Right atrium auricular region (tissue), 2 donors: ENCODE results near the gene ANO7. TPM values are rescaled to one million over a fixed set of nuclear protein-coding genes. Genes with fewer than 3 reads are reported as not detected.

Source experiments
- DNase-seq: peaks from one replicate; pipeline ENCODE4 v3.0.0-alpha.2; 2019; ENCODE audit warnings: low spot score
- H3K27ac ChIP-seq, 2 donors: fragments of 200-600 bp; sonication (generic); 1 replicate in 1 of 2; 2 replicates in 1 of 2; pipeline ENCODE4 v1.5.1; 2016 to 2019
- H3K27me3 ChIP-seq, 2 donors: fragments of 200-600 bp; sonication (generic); one replicate each; pipeline versions ENCODE4 v1.5.1 to v1.6.0; 2017 to 2019
- H3K36me3 ChIP-seq: fragments of 200-600 bp; sonication (generic); one replicate; pipeline ENCODE4 v1.5.1; 2016
- H3K4me1 ChIP-seq, 2 donors: fragments of 200-600 bp; sonication (generic); one replicate each; pipeline versions ENCODE4 v1.5.1 to v1.6.0; 2017 to 2019
- H3K4me3 ChIP-seq, 2 donors: fragments of 200-600 bp; sonication (generic); 1 replicate in 1 of 2; 2 replicates in 1 of 2; pipeline ENCODE4 v1.5.1; 2017 to 2019; ENCODE audit warnings: mild to moderate bottlenecking in 1 of 2, moderate library complexity in 1 of 2
- H3K9me3 ChIP-seq, 2 donors: fragments of 200-600 bp; sonication (generic); one replicate each; pipeline ENCODE4 v1.5.1; 2019
- CTCF ChIP-seq, 2 donors: fragments of 200-600 bp; sonication (generic); IDR thresholded peaks; one replicate each; pipeline ENCODE4 v1.5.1; 2019; ENCODE audit warnings: antibody characterized with exemption in 2 of 2
- total RNA-seq, 2 donors: library from RNA; depleted of rRNA; stranded (reverse); fragments of >200 nt; gene quantifications; one replicate each; pipeline ENCODE4 v1.1.0, GENCODE V29; 2016

The ANO7 gene
- total RNA-seq, 2 donors from 2014 or later = 1.1 to 1.3 TPM

DNA sequence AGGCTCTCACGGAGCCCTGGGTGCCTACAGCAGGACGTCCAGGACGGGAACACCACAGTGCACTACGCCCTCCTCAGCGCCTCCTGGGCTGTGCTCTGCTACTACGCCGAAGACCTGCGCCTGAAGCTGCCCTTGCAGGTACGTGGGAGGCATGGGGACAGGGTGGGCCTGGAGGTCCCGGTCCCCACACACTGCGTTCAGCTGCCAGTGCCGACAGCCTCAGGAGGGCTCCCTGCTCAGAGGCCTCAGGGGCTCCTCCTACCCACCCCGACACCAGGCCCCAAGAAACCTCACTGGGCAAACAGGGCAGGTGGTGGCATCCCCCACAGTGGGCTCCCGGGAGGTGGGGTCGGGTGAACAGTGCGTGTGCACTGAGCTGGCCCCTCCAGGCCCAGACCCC is 10.8 kb downstream of the ANO7 start:
- Histone ChIP-seq H3K9me3 (no peaks in the 10 kb centered on the region), H3K4me3 (no peak overlapping the region), H3K27ac (no peak overlapping the region), H3K27me3 (no peaks in the 10 kb centered on the region), H3K4me1 (no peaks in the 10 kb centered on the region), H3K36me3 (no peaks in the 10 kb centered on the region)
- TF ChIP-seq CTCF (IDR thresholded peaks at IDR 0.05) = no peak
- DNase-seq = no peak

DNA sequence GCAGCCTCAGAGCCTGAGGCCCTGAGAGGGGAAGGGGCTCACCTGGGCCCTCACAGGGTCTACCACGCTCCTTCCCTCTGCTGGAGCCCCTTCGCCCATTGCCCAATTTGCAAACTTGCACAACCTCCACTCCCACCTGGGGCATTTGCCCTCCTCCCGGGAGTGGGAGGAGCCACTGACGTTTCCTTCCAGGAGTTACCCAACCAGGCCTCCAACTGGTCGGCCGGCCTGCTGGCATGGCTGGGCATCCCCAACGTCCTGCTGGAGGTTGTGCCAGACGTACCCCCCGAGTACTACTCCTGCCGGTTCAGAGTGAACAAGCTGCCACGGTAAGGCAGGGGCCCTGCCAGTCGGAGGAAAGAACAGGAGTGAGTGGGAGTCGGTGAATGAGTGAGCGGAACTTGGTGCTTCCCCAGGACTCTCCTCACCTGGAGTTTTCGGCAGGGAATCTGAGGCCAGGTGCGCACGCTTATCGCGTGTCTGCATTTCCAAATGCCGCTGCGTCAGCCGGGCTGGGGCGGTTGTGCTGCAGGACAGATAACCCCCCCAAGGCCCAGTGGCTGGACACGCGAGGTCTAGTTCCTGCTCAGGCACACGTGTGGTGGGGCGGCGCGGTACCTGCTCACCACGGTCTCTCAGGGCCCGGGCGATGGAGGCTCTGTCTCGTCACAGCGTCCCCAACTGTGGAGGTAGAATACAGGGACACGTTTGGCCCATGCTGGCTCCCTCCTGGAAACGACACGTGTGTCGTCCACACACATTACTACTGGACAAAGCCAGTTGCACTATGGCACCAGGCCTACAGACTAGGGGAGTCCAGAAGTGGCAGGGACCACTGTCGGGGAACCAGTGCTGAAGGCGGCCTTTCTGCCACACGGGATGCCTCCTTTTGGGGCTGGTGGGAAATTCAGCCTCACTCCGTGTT is 11.7 kb downstream of the ANO7 start:
- TF ChIP-seq CTCF (IDR thresholded peaks at IDR 0.05) = no peak
- Histone ChIP-seq H3K4me1 (no peaks in the 10 kb centered on the region), H3K27ac (no peak overlapping the region), H3K36me3 (no peaks in the 10 kb centered on the region), H3K27me3 (no peaks in the 10 kb centered on the region), H3K9me3 (no peaks in the 10 kb centered on the region), H3K4me3 (no peak overlapping the region)
- no peak for DNase-seq

DNA sequence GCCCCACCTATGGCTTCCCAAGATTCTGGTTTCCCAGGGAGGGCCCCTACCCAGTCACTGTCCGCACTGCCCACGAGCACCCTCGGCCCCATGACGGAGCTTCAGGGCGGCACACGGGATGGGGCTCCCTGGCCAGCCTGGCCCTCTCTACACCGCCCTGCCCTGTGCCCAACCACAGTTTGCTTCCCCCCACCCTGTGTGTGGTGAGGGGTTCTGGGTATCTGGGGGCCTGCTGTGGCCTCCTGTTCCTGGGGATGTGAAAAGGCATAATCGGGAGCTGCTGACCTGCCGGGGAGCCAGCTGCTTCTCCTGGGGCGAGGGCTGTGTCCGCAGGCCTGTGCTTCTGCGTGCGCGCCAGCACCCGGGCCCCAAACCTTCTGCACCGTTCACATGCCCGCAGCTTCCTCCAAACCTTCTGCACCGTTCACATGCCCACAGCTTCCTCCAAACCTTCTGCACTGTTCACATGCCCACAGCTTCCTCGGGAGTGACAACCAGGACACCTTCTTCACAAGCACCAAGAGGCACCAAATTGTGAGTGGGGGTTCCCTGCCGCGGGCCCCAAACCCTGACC is 12.4 kb downstream of the ANO7 start:
- no peak for DNase-seq
- Histone ChIP-seq H3K27ac (no peak overlapping the region), H3K4me1 (no peaks in the 10 kb centered on the region), H3K9me3 (no peaks in the 10 kb centered on the region), H3K36me3 (no peaks in the 10 kb centered on the region), H3K27me3 (no peaks in the 10 kb centered on the region), H3K4me3 (no peak overlapping the region)
- no peak for TF ChIP-seq CTCF (IDR thresholded peaks at IDR 0.05)

DNA sequence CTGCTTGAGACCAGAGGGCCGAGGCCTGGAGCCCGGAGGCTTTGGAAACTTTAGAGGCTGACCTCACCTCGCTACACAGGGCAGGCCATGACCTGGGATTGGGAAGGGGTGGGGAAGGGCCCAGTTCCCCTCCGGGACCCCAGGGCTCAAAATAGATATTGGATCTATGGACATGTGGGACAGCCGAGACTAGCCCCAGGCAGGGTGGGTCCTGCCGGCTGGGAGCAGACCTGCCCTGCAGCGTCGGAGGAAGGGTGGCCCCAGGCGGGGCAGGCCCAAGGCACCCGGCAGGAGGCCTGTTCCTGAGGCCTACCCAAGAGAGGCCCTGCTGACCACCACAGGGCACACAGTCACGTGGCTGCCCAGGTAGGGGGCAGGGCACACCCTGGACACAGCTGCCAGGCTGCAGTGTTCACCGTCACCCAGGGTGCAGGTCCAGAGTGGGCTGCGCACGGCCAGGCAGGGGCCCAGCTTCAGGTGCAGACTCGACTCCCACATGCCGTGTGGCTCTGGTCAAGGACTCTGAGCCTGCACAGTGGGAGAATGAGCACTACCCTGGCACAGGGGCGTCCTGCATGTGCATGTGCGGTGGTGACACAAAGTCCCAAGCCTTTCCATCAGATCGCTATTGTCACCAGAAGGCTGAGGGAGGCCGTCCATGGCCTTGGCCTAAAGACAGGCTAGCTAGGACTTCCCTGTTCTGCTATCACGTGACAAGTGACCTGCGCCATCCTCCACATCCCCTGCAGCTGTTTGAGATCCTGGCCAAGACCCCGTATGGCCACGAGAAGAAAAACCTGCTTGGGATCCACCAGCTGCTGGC is 13.2 kb downstream of the ANO7 start:
- H3K27ac ChIP-seq = no peak overlapping the region
- no peaks in the 10 kb centered on the region for H3K4me1 ChIP-seq
- H3K27me3 ChIP-seq = no peaks in the 10 kb centered on the region
- no peak for TF ChIP-seq CTCF (IDR thresholded peaks at IDR 0.05)
- no peak overlapping the region for H3K4me3 ChIP-seq
- no peak for DNase-seq
- no peaks in the 10 kb centered on the region for H3K36me3 ChIP-seq
- H3K9me3 ChIP-seq = no peaks in the 10 kb centered on the region

GRCh38 chr2:241202268-241202585 is 13.8 kb downstream of the ANO7 start:
- TF ChIP-seq CTCF (IDR thresholded peaks at IDR 0.05) = no peak
- Histone ChIP-seq H3K27ac (no peak overlapping the region), H3K27me3 (no peaks in the 10 kb centered on the region), H3K36me3 (no peaks in the 10 kb centered on the region), H3K9me3 (no peaks in the 10 kb centered on the region), H3K4me3 (no peak overlapping the region), H3K4me1 (no peaks in the 10 kb centered on the region)
- no peak for DNase-seq
